MM.1S (cell line): Measurements from ENCODE around the gene TGFB1.

ENCODE experiments used
- DNase-seq: peaks from one replicate; pipeline ENCODE4 v3.0.0-alpha.2; 2015
- H2AFZ ChIP-seq: fragments of 300-600 bp; sonication (generic); 2 replicates; pipeline ENCODE4 v1.6.0; 2016; ENCODE audit warnings: antibody characterized with exemption, low read length
- H3F3A ChIP-seq: fragments of 300-600 bp; sonication (generic); 2 replicates; pipeline ENCODE4 v1.6.1; 2016; ENCODE audit warnings: mild to moderate bottlenecking, antibody characterized with exemption, low read length, moderate library complexity, mixed read lengths; ENCODE audit not compliant: insufficient read depth
- H3K27ac ChIP-seq: fragments of 300-600 bp; sonication (generic); 2 replicates; pipeline ENCODE4 v1.5.1; 2016; ENCODE audit warnings: mild to moderate bottlenecking, low read length
- H3K27me3 ChIP-seq: fragments of 300-600 bp; sonication (generic); replicated peaks from 2 replicates; pipeline ENCODE4 v1.6.0; 2016; ENCODE audit warnings: low read length; ENCODE audit not compliant: insufficient read depth
- H3K36me3 ChIP-seq: fragments of 300-600 bp; sonication (generic); replicated peaks from 2 replicates; pipeline ENCODE4 v1.6.1; 2016; ENCODE audit warnings: mild to moderate bottlenecking, low read length, mixed read lengths; ENCODE audit not compliant: insufficient read depth
- H3K4me1 ChIP-seq: fragments of 300-600 bp; sonication (generic); 2 replicates; pipeline ENCODE4 v1.6.1; 2016; ENCODE audit warnings: low read length, mixed read lengths
- H3K4me2 ChIP-seq: fragments of 300-600 bp; sonication (generic); 2 replicates; pipeline ENCODE4 v1.6.0; 2016; ENCODE audit warnings: low read depth, low read length
- H3K4me3 ChIP-seq: fragments of 300-600 bp; sonication (generic); 2 replicates; pipeline ENCODE4 v1.5.1; 2016; ENCODE audit warnings: low read length, mixed read lengths
- H3K79me2 ChIP-seq: fragments of 300-600 bp; sonication (generic); 2 replicates; pipeline ENCODE4 v1.6.1; 2016; ENCODE audit warnings: mixed run types, low read length, mixed read lengths
- H3K9ac ChIP-seq: fragments of 300-600 bp; sonication (generic); 2 replicates; pipeline ENCODE4 v1.6.1; 2016; ENCODE audit warnings: low read length, mixed read lengths
- H3K9me2 ChIP-seq: fragments of 300-600 bp; sonication (generic); replicated peaks from 2 replicates; pipeline ENCODE4 v1.6.1; 2016; ENCODE audit warnings: mild to moderate bottlenecking, low read length, mixed read lengths; ENCODE audit not compliant: insufficient read depth
- H3K9me3 ChIP-seq: fragments of 300-600 bp; sonication (generic); replicated peaks from 2 replicates; pipeline ENCODE4 v1.6.1; 2016; ENCODE audit warnings: mild to moderate bottlenecking, low read length, mixed read lengths; ENCODE audit not compliant: insufficient read depth
- H4K20me1 ChIP-seq: fragments of 300-600 bp; sonication (generic); 2 replicates; pipeline ENCODE4 v1.6.1; 2016; ENCODE audit warnings: mild to moderate bottlenecking, low read length, moderate library complexity, mixed read lengths; ENCODE audit not compliant: insufficient read depth
- CTCF ChIP-seq: fragments of 300-600 bp; sonication (generic); IDR thresholded peaks from 2 replicates; pipeline ENCODE4 v1.5.1; 2016; ENCODE audit warnings: antibody characterized with exemption, low read length, mixed read lengths
- EZH2 ChIP-seq: fragments of 300-600 bp; sonication (generic); optimal IDR thresholded peaks from 2 replicates; pipeline ENCODE3; 2017; ENCODE audit warnings: low read depth, mild to moderate bottlenecking, antibody characterized with exemption, low read length, mixed read lengths
- EZH2phosphoT487 ChIP-seq: fragments of 300-600 bp; sonication (generic); IDR thresholded peaks from 2 replicates; pipeline ENCODE4 v1.6.1; 2018; ENCODE audit warnings: antibody characterized with exemption, low read length

The TGFB1 gene

DNA sequence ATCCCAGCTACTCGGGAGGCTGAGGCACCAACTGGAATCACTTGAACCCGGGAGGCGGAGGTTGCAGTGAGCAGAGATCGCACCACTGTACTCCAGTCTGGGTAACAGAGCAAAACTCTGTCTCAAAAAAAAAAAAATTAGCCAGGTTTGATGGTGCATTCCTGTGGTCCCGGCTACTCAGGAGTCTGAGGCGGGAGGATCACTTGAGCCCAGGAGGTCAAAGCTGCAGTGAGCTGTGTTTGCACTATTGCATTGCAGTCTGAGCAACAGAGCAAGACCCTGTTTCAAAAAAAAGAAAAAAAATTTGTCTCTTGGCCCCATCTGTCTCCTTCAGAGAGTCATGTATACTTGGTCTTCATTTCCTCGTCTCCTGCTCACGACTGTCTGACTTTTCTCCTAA is 42.1 kb downstream of the TGFB1 start:
- no peak for DNase-seq
- H3F3A ChIP-seq = peaks cover 26% of the 10 kb centered on the region
- no peaks in the 10 kb centered on the region for H4K20me1 ChIP-seq
- H3K9me2 ChIP-seq = no peaks in the 10 kb centered on the region
- no peak overlapping the region for H2AFZ ChIP-seq
- peaks cover 67% of the 10 kb centered on the region for H3K79me2 ChIP-seq
- peaks cover 27% of the 10 kb centered on the region for H3K4me1 ChIP-seq
- H3K27ac ChIP-seq = no peak overlapping the region
- peak overlapping the region; percentile 90; the same call in 1 of the 2 replicates for H3K4me2 ChIP-seq
- H3K9ac ChIP-seq = no peak overlapping the region
- H3K36me3 ChIP-seq = no peaks in the 10 kb centered on the region; the same call in 1 of the 2 replicates
- TF ChIP-seq EZH2phosphoT487 (no peak), CTCF (no peak), EZH2 (no peak)
- H3K27me3 ChIP-seq = no peaks in the 10 kb centered on the region
- no peak overlapping the region for H3K4me3 ChIP-seq
- H3K9me3 ChIP-seq = no peaks in the 10 kb centered on the region

DNA sequence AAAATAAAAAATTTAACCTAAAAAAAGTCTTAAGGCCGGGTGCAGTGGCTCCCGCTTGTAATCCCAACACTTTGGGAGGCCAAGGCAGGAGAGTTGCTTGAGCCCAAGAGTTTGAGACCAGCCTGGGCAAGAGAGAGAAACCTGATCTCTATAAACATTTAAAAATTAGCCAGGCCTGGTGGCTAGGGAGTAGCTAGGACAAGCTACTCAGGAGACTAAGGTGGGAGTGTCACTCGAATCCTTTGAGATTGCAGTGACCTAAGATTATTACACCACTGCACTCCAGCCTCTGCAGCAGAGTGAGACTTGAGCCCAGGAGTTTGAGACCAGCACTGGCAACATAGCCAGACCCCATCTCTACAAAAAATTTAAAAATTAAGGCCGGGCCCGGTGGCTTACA is 42.6 kb downstream of the TGFB1 start:
- H3K4me1 ChIP-seq = peaks cover 32% of the 10 kb centered on the region
- H3K4me2 ChIP-seq = peak overlapping the region; percentile 90
- no peak for DNase-seq
- H4K20me1 ChIP-seq = no peaks in the 10 kb centered on the region
- peak overlapping the region; percentile 94 for H3K4me3 ChIP-seq
- no peaks in the 10 kb centered on the region for H3K27me3 ChIP-seq
- H3F3A ChIP-seq = peaks cover 32% of the 10 kb centered on the region
- H3K36me3 ChIP-seq = no peaks in the 10 kb centered on the region; the same call in 1 of the 2 replicates
- H3K9me2 ChIP-seq = no peaks in the 10 kb centered on the region
- TF ChIP-seq EZH2 = no peak
- no peak for TF ChIP-seq EZH2phosphoT487
- no peak for TF ChIP-seq CTCF
- peak overlapping the region; percentile 96; the same call in 1 of the 2 replicates for H3K9ac ChIP-seq
- no peak overlapping the region for H2AFZ ChIP-seq
- H3K79me2 ChIP-seq = peaks cover 70% of the 10 kb centered on the region
- no peak overlapping the region for H3K27ac ChIP-seq
- no peaks in the 10 kb centered on the region for H3K9me3 ChIP-seq

GRCh38 chr19:41310033-41310831 is 43.5 kb downstream of the TGFB1 start, which contains the start of gene CCDC97:
Gene CCDC97, plus strand, starts transcription at chr19:41310172. Its CDS starts 139 bp downstream, at chr19:41310311.
- Histone ChIP-seq H3K9ac (peak within 1 kb of the TSS; percentile 96), H3F3A (peaks cover 32% of the 10 kb centered on the region), H3K4me3 (peak within 1 kb of the TSS; percentile 94), H4K20me1 (no peaks in the 10 kb centered on the region), H3K36me3 (no peaks in the 10 kb centered on the region; the same call in 1 of the 2 replicates), H3K27me3 (no peaks in the 10 kb centered on the region), H3K9me3 (no peaks in the 10 kb centered on the region), H3K4me1 (peaks cover 36% of the 10 kb centered on the region), H3K79me2 (peaks cover 65% of the 10 kb centered on the region), H3K9me2 (no peaks in the 10 kb centered on the region), H3K27ac (peak within 1 kb of the TSS; percentile 90; the same call in 1 of the 2 replicates), H2AFZ (peak within 1 kb of the TSS; percentile 78), H3K4me2 (peak within 1 kb of the TSS; percentile 90)
- DNase-seq = peak; percentile 87
- no peak for TF ChIP-seq CTCF
- no peak for TF ChIP-seq EZH2
- TF ChIP-seq EZH2phosphoT487 = no peak
